Measurements from ENCODE around the gene PKN1.

The PKN1 gene

GRCh38 chr19:14516746-14517438, 83.8 kb downstream of the PKN1 start:
- DNase-seq = no peak

GRCh38 chr19:14517446-14517839, 84.3 kb downstream of the PKN1 start:
- DNase-seq = no peak

GRCh38 chr19:14517840-14518505, 84.9 kb downstream of the PKN1 start, which contains the start of gene DNAJB1:
Gene DNAJB1, minus strand, starts transcription at chr19:14518397. Its CDS starts 48 bp downstream, at chr19:14518349.
- DNase-seq = peak; percentile 78

GRCh38 chr19:14519245-14519859, 86.2 kb downstream of the PKN1 start:
- no peak for DNase-seq

GRCh38 chr19:14519860-14520407, 86.8 kb downstream of the PKN1 start:
- DNase-seq = no peak

GRCh38 chr19:14520543-14520942, 87.4 kb downstream of the PKN1 start:
- DNase-seq = no peak

Data from HCEC 1CT (cell line).